ENCODE data around the gene NFATC2.

The NFATC2 gene

GRCh38 chr20:51522207-51522606, 20.3 kb downstream of the NFATC2 start:
- TF ChIP-seq SIN3A (IDR thresholded peaks at IDR 0.05; ENCODE audit: borderline replicate concordance, insufficient read depth, low read length), result no peak

- TF ChIP-seq TAF1 (IDR thresholded peaks at IDR 0.05; ENCODE audit: borderline replicate concordance, insufficient read depth, low read length) (no peak), FOXP2 (optimal IDR thresholded peaks at IDR 0.05; ENCODE audit: borderline replicate concordance, extremely low read depth, extremely low read length, insufficient read depth) (no peak), POLR2AphosphoS5 (IDR thresholded peaks at IDR 0.05; ENCODE audit: low read depth, low read length) (no peak), SIN3A (IDR thresholded peaks at IDR 0.05; ENCODE audit: borderline replicate concordance, insufficient read depth, low read length) (no peak), REST (IDR thresholded peaks at IDR 0.05; ENCODE audit: insufficient read depth in 1 of 2, low read depth in 2 of 2, low read length in 2 of 2) (no peak)
These were observed 24.7 kb downstream of the NFATC2 start for GRCh38 chr20:51517839-51518238.

GRCh38 chr20:51516855-51517254, 25.7 kb downstream of the NFATC2 start:
- TF ChIP-seq POLR2AphosphoS5 (IDR thresholded peaks at IDR 0.05; ENCODE audit: low read depth, low read length), result no peak

- TF ChIP-seq REST (IDR thresholded peaks at IDR 0.05; ENCODE audit: insufficient read depth in 1 of 2, low read depth in 2 of 2, low read length in 2 of 2), result no peak
- TF ChIP-seq SIN3A (IDR thresholded peaks at IDR 0.05; ENCODE audit: borderline replicate concordance, insufficient read depth, low read length), result no peak
- TF ChIP-seq FOXP2 (optimal IDR thresholded peaks at IDR 0.05; ENCODE audit: borderline replicate concordance, extremely low read depth, extremely low read length, insufficient read depth), result no peak
- no peak for TF ChIP-seq POLR2AphosphoS5 (IDR thresholded peaks at IDR 0.05; ENCODE audit: low read depth, low read length)
- no peak for TF ChIP-seq TAF1 (IDR thresholded peaks at IDR 0.05; ENCODE audit: borderline replicate concordance, insufficient read depth, low read length)
These were observed 27.7 kb downstream of the NFATC2 start for GRCh38 chr20:51514836-51515235.

GRCh38 chr20:51514249-51514648, 28.3 kb downstream of the NFATC2 start:
- TF ChIP-seq REST (IDR thresholded peaks at IDR 0.05; ENCODE audit: insufficient read depth in 1 of 2, low read depth in 2 of 2, low read length in 2 of 2) (no peak), TAF1 (IDR thresholded peaks at IDR 0.05; ENCODE audit: borderline replicate concordance, insufficient read depth, low read length) (no peak), SIN3A (IDR thresholded peaks at IDR 0.05; ENCODE audit: borderline replicate concordance, insufficient read depth, low read length) (no peak), POLR2AphosphoS5 (IDR thresholded peaks at IDR 0.05; ENCODE audit: low read depth, low read length) (no peak), FOXP2 (optimal IDR thresholded peaks at IDR 0.05; ENCODE audit: borderline replicate concordance, extremely low read depth, extremely low read length, insufficient read depth) (no peak)

- TF ChIP-seq FOXP2 (optimal IDR thresholded peaks at IDR 0.05; ENCODE audit: borderline replicate concordance, extremely low read depth, extremely low read length, insufficient read depth) (no peak), TAF1 (IDR thresholded peaks at IDR 0.05; ENCODE audit: borderline replicate concordance, insufficient read depth, low read length) (no peak), REST (IDR thresholded peaks at IDR 0.05; ENCODE audit: insufficient read depth in 1 of 2, low read depth in 2 of 2, low read length in 2 of 2) (no peak), POLR2AphosphoS5 (IDR thresholded peaks at IDR 0.05; ENCODE audit: low read depth, low read length) (no peak), SIN3A (IDR thresholded peaks at IDR 0.05; ENCODE audit: borderline replicate concordance, insufficient read depth, low read length) (no peak)
These were observed 29.0 kb downstream of the NFATC2 start for GRCh38 chr20:51513545-51513944.

Measured in PFSK-1 (cell line).